Measurements from ENCODE around the gene CLEC2L.

Gene CLEC2L

DNA sequence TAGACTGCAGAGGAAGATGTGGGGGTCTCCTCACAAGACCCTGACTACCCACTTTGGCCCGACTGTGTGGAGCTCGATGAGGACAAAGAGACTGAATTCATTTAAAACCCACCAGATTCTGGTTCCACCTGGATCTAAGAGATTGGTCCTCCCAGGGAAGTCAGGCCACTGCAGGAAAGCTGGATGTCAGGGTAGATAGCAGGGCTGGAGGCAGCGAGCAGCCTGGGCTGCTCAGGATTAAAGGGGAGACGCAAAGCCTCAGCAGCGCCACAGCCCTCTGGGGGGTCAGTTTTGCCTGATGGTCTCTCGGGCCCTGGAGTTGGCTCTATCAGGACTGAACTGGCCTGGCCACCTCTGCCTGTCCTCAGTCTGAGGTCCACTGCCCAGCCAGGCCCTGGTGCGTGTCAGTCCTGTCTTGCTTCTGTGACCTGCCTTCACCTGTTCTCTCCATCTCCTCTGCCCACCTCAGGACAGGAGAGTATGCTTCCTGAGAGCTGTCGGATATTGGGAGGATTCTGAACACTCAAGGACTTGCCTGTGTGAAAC lies 27.8 kb upstream of the CLEC2L start:
- in situ Hi-C loops (cut with MboI; ENCODE audit: low sequenced_read_pairs): loop anchor here (10.0 kb wide), 1 partner anchor 129 kb away; no protein-coding TSS in a partner anchor
- no peaks in the 10 kb centered on the region for H3K36me3 ChIP-seq (replicated peaks)
- H3K9me3 ChIP-seq: no peaks in the 10 kb centered on the region
- H3K4me1 ChIP-seq: no peaks in the 10 kb centered on the region; the same call in 1 of the 2 replicates
- H3K4me3 ChIP-seq: no peak overlapping the region
- no peaks in the 10 kb centered on the region for H3K27me3 ChIP-seq (ENCODE audit: low read depth)
- DNase-seq (ENCODE audit: low spot score in 2 of 2): no peak

DNA sequence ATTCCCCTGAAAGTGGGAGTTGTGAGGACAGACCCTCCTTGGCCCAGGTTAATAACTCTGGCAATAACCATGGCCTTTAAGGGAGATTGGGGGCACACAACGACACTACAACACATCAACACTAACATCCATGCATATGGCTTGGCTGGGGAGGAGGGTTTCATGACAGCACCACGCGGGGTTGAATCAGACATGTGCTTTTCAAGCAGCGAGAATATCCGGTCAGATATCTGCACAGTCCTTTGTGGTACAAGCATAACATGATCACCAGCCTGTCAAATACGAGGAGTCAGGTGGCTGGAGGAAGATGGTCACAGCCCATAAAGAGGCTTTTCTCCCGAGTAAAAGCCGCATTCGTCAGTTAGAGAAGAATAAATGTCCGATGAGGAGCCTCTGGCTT lies 27.0 kb upstream of the CLEC2L start:
- no peaks in the 10 kb centered on the region for H3K36me3 ChIP-seq (replicated peaks)
- H3K9me3 ChIP-seq: no peaks in the 10 kb centered on the region
- DNase-seq (ENCODE audit: low spot score in 2 of 2): no peak
- in situ Hi-C loops (cut with MboI; ENCODE audit: low sequenced_read_pairs): loop anchor here (10.0 kb wide), 1 partner anchor 128 kb away; no protein-coding TSS in a partner anchor
- no peak overlapping the region for H3K4me3 ChIP-seq
- no peaks in the 10 kb centered on the region for H3K27me3 ChIP-seq (ENCODE audit: low read depth)
- H3K4me1 ChIP-seq: no peaks in the 10 kb centered on the region; the same call in 1 of the 2 replicates

- H3K4me3 ChIP-seq: no peak overlapping the region
- H3K27me3 ChIP-seq (ENCODE audit: low read depth): no peaks in the 10 kb centered on the region
- H3K36me3 ChIP-seq (replicated peaks): no peaks in the 10 kb centered on the region
- no peaks in the 10 kb centered on the region; the same call in 1 of the 2 replicates for H3K4me1 ChIP-seq
- no peaks in the 10 kb centered on the region for H3K9me3 ChIP-seq
- no peak for DNase-seq (ENCODE audit: low spot score in 2 of 2)
- in situ Hi-C loops (cut with MboI; ENCODE audit: low sequenced_read_pairs): loop anchor here (5.0 kb wide), 1 partner anchor 502 kb away; no protein-coding TSS in a partner anchor
Observed at GRCh38 chr7:139500770-139501138, 22.7 kb upstream of the CLEC2L start.

DNA sequence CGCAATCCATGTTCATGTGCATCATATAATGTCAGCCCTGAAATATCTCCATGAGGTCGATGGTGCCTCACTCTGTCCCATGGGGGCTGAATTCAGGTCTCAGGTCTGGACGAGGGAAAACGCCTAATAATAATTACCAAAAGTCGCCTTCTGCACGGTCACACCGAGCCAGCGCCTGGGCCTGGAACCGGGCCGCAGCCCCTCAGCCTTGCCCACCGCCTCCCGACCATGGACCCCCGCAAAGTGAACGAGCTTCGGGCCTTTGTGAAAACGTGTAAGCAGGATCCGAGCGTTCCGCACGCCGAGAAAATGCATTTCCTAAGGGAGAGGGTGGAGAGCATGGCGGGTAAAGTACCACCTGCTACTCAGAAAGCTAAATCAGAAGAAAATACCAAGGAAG lies 21.3 kb upstream of the CLEC2L start:
- no peak overlapping the region for H3K4me3 ChIP-seq
- in situ Hi-C loops (cut with MboI; ENCODE audit: low sequenced_read_pairs): loop anchor here (5.0 kb wide), 1 partner anchor 500 kb away; no protein-coding TSS in a partner anchor
- no peaks in the 10 kb centered on the region; the same call in 1 of the 2 replicates for H3K4me1 ChIP-seq

DNA sequence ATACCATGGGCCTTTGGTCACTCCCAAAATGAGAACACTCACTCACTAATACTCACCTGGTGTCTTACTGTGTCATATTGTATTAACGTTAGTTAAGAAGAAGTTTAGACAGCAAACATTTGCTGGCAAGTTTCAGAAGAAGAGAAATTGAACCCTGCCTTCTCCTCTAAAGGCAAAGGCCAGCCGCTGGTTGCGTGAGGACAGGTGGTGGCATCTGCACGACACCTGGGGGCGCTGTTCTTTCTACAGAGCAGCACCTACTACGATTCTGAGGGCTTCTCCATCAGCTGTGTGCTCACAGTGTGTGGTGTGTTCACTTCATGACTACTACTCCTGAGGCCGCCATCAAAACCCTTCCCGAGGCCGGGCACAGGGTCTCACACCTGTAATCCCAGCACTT lies 17.9 kb upstream of the CLEC2L start:
- no peaks in the 10 kb centered on the region for H3K27me3 ChIP-seq (ENCODE audit: low read depth)
- peak; percentile 43 to 68 for DNase-seq (ENCODE audit: low spot score in 2 of 2)
- in situ Hi-C loops (cut with MboI; ENCODE audit: low sequenced_read_pairs): no loop called here
- no peaks in the 10 kb centered on the region for H3K4me1 ChIP-seq
- no peak overlapping the region for H3K4me3 ChIP-seq
- H3K36me3 ChIP-seq (replicated peaks): no peaks in the 10 kb centered on the region
- H3K9me3 ChIP-seq: no peaks in the 10 kb centered on the region; the same call in 1 of the 2 replicates

More for the DNA sequence above, 21.3 kb upstream of the CLEC2L start:
- Histone ChIP-seq H3K9me3 (no peaks in the 10 kb centered on the region), H3K36me3 (replicated peaks) (no peaks in the 10 kb centered on the region), H3K27me3 (ENCODE audit: low read depth) (no peaks in the 10 kb centered on the region)
- no peak for DNase-seq (ENCODE audit: low spot score in 2 of 2)

DNA sequence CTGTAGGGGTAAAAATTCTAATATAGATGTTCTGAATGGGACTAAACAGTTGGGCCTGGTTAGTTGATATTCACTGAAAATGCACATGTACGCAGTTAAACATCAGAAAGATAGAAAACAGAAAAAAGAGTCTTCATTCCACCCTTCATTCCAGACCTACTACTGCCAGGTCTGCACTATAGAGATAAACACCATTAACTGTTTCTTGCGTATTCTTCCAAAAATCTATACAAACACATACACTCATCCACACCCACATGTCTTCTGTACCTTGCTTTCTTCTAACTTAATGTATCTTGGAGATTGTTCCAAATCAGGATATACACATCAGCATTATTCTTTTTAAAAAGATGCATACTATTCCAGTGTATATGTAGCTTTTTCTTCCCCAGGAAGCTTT lies 13.9 kb upstream of the CLEC2L start:
- in situ Hi-C loops (cut with MboI; ENCODE audit: low sequenced_read_pairs): no loop called here
- no peak for DNase-seq (ENCODE audit: low spot score in 2 of 2)
- Histone ChIP-seq H3K4me1 (no peaks in the 10 kb centered on the region), H3K36me3 (replicated peaks) (no peaks in the 10 kb centered on the region), H3K27me3 (ENCODE audit: low read depth) (no peaks in the 10 kb centered on the region), H3K4me3 (no peak overlapping the region), H3K9me3 (no peaks in the 10 kb centered on the region; the same call in 1 of the 2 replicates)

- Histone ChIP-seq H3K27me3 (ENCODE audit: low read depth) (no peaks in the 10 kb centered on the region), H3K36me3 (replicated peaks) (no peaks in the 10 kb centered on the region), H3K4me3 (no peak overlapping the region), H3K4me1 (no peaks in the 10 kb centered on the region), H3K9me3 (no peaks in the 10 kb centered on the region; the same call in 1 of the 2 replicates)
- DNase-seq (ENCODE audit: low spot score in 2 of 2): no peak
- in situ Hi-C loops (cut with MboI; ENCODE audit: low sequenced_read_pairs): no loop called here
Observed at GRCh38 chr7:139511315-139511714, 12.2 kb upstream of the CLEC2L start.

DNA sequence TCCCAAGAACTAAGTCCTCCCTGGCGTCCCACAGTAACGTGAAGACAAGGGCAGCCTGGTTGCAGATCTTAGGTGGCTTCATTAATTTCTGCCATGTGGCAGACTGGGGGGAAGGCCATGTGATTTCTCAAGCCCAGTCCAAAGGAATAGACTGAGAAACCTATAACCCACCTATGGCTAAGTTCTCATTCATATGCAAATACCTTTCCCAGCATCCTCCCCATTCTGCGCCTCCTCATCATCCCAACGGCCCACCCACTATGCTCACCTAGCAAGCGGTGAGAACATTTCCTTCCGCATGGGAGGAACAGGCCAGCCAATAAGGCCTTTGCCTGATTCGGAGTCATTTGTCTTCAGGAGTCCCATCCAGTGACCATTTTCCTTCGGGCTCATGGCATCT lies 8.2 kb upstream of the CLEC2L start:
- no peaks in the 10 kb centered on the region for H3K4me1 ChIP-seq
- no peak for DNase-seq (ENCODE audit: low spot score in 2 of 2)
- in situ Hi-C loops (cut with MboI; ENCODE audit: low sequenced_read_pairs): no loop called here
- H3K27me3 ChIP-seq (ENCODE audit: low read depth): no peaks in the 10 kb centered on the region
- no peaks in the 10 kb centered on the region for H3K9me3 ChIP-seq
- no peaks in the 10 kb centered on the region for H3K36me3 ChIP-seq (replicated peaks)
- no peak overlapping the region for H3K4me3 ChIP-seq

DNA sequence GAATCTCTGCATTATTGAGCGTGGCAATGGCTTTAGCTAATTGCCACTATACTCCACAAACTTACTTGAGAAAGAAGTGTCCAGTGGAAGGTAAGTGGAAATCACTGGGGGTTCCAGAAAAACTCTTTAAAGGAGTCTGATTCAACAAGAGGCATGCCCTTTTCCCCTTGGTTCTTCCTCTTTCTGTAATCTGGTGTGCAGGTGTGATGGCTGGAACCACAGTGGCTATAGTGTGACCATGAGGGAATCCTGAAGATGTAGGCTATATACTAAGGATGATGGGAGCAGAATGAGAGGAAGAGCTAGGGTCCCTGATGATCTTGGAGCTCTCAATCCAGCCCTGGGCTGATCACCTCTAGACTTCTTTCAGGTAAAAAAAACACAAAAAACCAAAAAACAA lies 2.0 kb upstream of the CLEC2L start:
- Histone ChIP-seq H3K9me3 (no peaks in the 10 kb centered on the region; the same call in 1 of the 2 replicates), H3K36me3 (replicated peaks) (no peaks in the 10 kb centered on the region), H3K4me1 (no peaks in the 10 kb centered on the region; the same call in 1 of the 2 replicates), H3K4me3 (no peak overlapping the region), H3K27me3 (ENCODE audit: low read depth) (peaks cover 6% of the 10 kb centered on the region; the same call in 1 of the 2 replicates)
- DNase-seq (ENCODE audit: low spot score in 2 of 2): no peak
- in situ Hi-C loops (cut with MboI; ENCODE audit: low sequenced_read_pairs): no loop called here

DNA sequence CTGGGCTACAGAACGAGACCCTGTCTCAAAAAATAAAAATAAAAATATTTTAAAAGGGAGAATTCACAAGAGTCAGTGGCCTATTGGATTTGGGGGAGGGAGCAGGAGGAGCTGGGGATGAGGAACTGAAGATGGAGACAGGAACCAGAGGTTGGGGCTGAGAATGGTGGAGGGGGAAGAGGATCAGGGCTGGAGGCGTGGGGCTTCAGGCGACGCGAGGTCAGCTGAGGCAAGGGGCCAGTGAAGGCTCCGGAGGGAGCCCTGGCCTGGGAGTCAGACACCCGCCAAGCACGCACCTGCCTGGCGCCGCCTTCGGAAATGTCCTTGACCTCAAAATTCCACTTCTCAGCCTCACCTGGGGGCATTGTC lies 671 bp upstream of the CLEC2L start:
- H3K4me1 ChIP-seq: no peaks in the 10 kb centered on the region; the same call in 1 of the 2 replicates

DNA sequence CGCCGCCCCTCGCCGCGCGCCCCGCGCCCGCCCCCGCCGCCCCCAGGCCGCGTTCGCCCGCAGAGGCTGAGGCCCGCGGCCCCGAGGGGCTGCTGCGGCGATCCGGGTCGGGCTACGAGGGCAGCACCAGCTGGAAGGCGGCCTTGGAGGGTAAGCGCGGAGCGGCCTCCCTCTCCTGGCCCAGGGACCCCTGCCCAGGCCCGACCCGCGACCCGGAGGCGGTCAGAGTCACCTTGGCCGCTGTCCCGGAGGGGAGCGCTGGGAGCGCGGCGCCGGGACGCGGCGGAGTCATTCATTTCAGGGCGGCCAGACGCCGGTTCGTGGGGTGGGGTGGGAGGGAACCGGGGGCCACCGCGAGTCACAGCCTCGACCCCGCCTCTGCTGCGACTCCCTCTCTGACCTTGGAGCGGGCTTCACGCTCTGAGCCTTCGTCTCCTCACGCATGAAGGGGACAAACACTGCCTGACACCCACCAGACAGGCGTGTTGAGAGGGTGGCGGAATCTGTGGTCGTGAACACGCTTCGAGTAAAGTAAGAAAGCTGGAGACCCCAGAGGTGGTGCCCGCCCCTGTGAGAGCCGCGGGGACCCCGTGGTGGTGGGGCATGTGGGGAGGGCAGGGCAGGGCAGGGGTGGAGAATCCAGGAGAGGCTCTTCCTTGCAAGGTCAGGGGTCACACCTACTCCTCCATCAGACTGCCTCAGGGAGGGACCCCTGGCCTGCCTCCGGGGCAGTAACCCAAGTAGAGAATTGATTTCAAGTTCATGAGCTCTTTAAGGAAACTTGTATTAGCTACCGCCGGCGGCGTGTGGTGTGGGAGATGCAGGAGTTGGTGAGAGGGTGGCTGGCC lies 707 bp downstream of the CLEC2L start:
- no peaks in the 10 kb centered on the region for H3K36me3 ChIP-seq (replicated peaks)

More for the DNA sequence above, 671 bp upstream of the CLEC2L start:
- peaks cover 6% of the 10 kb centered on the region; the same call in 1 of the 2 replicates for H3K27me3 ChIP-seq (ENCODE audit: low read depth)
- H3K36me3 ChIP-seq (replicated peaks): no peaks in the 10 kb centered on the region
- H3K4me3 ChIP-seq: no peak overlapping the region; the same call in 1 of the 2 replicates
- H3K9me3 ChIP-seq: no peaks in the 10 kb centered on the region; the same call in 1 of the 2 replicates
- in situ Hi-C loops (cut with MboI; ENCODE audit: low sequenced_read_pairs): no loop called here
- no peak for DNase-seq (ENCODE audit: low spot score in 2 of 2)

DNA sequence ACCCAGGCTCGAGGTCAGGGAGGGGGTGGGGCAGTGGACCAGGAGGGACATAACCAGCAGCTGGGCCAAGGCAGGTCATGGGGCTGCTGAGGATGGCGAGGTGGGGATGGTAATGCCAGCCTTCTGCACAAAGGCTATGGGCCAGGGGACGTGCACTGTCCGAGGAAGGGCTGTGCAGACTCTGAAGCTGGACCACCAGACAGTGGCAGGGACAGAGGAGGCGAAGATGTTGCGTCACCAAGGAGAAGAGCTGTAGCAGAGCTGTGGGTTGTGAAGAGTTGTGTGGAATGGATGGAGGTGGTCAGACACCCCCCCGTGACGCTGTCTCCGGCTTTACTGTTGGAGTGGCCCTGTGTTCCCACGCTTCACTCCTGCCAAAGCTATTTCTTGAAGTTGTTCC lies 1.8 kb downstream of the CLEC2L start:
- no peak for DNase-seq (ENCODE audit: low spot score in 2 of 2)
- Histone ChIP-seq H3K27me3 (ENCODE audit: low read depth) (peaks cover 6% of the 10 kb centered on the region; the same call in 1 of the 2 replicates), H3K9me3 (no peaks in the 10 kb centered on the region; the same call in 1 of the 2 replicates), H3K4me3 (no peak overlapping the region), H3K36me3 (replicated peaks) (no peaks in the 10 kb centered on the region), H3K4me1 (no peaks in the 10 kb centered on the region; the same call in 1 of the 2 replicates)
- in situ Hi-C loops (cut with MboI; ENCODE audit: low sequenced_read_pairs): no loop called here

More for the DNA sequence above, 707 bp downstream of the CLEC2L start:
- Histone ChIP-seq H3K27me3 (ENCODE audit: low read depth) (peaks cover 6% of the 10 kb centered on the region; the same call in 1 of the 2 replicates), H3K9me3 (no peaks in the 10 kb centered on the region; the same call in 1 of the 2 replicates), H3K4me3 (peak overlapping the region; percentile 18; the same call in 1 of the 2 replicates), H3K4me1 (no peaks in the 10 kb centered on the region; the same call in 1 of the 2 replicates)
- in situ Hi-C loops (cut with MboI; ENCODE audit: low sequenced_read_pairs): no loop called here
- no peak for DNase-seq (ENCODE audit: low spot score in 2 of 2)

DNA sequence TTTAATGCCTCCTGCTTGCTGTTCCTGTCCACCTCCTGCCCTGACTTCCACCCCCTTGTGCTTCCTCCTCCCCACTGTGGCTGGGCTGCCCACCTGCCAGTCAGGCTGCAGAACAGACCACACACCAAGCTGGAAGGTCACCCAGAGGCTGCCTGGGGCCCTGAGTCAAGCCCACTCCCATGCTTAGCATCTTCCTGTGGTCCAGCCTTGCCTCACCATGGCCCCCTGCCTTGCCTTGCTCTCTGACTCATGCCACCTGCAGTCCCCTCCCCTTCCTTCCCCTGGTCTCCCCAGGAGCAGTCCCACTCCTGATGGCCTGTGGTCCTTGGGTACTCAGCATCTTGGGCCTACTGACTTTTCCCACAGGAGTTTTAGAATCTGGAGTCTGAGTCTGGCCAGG lies 2.3 kb downstream of the CLEC2L start:
- Histone ChIP-seq H3K4me3 (no peak overlapping the region), H3K36me3 (replicated peaks) (no peaks in the 10 kb centered on the region), H3K9me3 (no peaks in the 10 kb centered on the region; the same call in 1 of the 2 replicates), H3K27me3 (ENCODE audit: low read depth) (peaks cover 6% of the 10 kb centered on the region; the same call in 1 of the 2 replicates), H3K4me1 (no peaks in the 10 kb centered on the region; the same call in 1 of the 2 replicates)
- in situ Hi-C loops (cut with MboI; ENCODE audit: low sequenced_read_pairs): no loop called here
- DNase-seq (ENCODE audit: low spot score in 2 of 2): no peak

All from HAP-1 (cell line).